ENCODE data around the gene EVI2A. TPM values are rescaled to one million over a fixed set of nuclear protein-coding genes. Genes with fewer than 3 reads are reported as not detected.

Gene EVI2A
- total RNA-seq, 1 experiment from 2014 or later, result not detected

DNA sequence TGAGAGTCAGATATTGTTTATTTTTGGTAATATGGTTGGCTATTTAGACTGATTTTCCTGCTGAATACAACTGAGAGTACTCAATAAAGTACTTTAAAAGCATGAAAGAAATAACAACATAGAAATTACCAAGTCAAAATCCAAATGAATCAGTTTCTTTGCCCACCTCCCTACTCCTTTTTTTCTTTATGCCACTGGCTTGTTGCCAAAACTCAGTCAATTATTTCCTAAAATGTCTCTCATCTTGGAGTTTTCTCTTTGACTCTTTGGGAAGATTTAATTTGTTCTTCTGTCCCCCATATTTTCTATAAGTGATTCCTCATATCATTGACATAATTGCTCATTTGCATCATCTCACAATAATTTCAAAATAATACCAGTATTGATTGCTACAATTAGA, 21.8 kb downstream of the EVI2A start:
- H3K9me3 ChIP-seq (ENCODE audit: control insufficient read depth in 1 of 2, insufficient read depth in 1 of 2, low read depth in 1 of 2, low read length in 2 of 2), result no peaks in the 10 kb centered on the region
- H3K36me3 ChIP-seq (ENCODE audit: control insufficient read depth in 1 of 2, insufficient read depth in 2 of 2, low read length in 2 of 2), result no peaks in the 10 kb centered on the region
- intact Hi-C loops (cut with micrococcal nuclease), result no loop called here
- H3K4me2 ChIP-seq (ENCODE audit: low read length), result no peak overlapping the region
- POLR2A ChIA-PET, result no interaction called here
- no TSS peak for BruUV-seq (replicated peaks)
- H3K27me3 ChIP-seq (ENCODE audit: insufficient read depth, low read length), result no peaks in the 10 kb centered on the region
- no peak overlapping the region for H3K27ac ChIP-seq (ENCODE audit: low read depth, low read length)
- no peak for DNase-seq (ENCODE audit: low read depth, low spot score)
- no peak overlapping the region for H3K9ac ChIP-seq (ENCODE audit: low read length)
- H4K20me1 ChIP-seq (ENCODE audit: insufficient read depth), result no peaks in the 10 kb centered on the region; the same call in 1 of the 2 replicates
- H3K9me2 ChIP-seq (ENCODE audit: insufficient read depth), result no peaks in the 10 kb centered on the region
- TF ChIP-seq ZNF274 (IDR thresholded peaks at IDR 0.05; ENCODE audit: low read depth, low read length) (no peak), EZH2phosphoT487 (IDR thresholded peaks at IDR 0.05; ENCODE audit: borderline replicate concordance) (no peak), EGR1 (IDR thresholded peaks at IDR 0.05; ENCODE audit: low read depth) (no peak)
- TF ChIP-seq, protein P1, sequence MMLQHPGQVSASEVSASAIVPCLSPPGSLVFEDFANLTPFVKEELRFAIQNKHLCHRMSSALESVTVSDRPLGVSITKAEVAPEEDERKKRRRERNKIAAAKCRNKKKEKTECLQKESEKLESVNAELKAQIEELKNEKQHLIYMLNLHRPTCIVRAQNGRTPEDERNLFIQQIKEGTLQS (IDR thresholded peaks at IDR 0.05), result no peak
- H3K4me1 ChIP-seq (ENCODE audit: control insufficient read depth in 1 of 2, insufficient read depth in 2 of 2, low read length in 2 of 2), result no peaks in the 10 kb centered on the region
- CTCF ChIA-PET, result no interaction called here
- ATAC-seq, result no peak
- no peaks in the 10 kb centered on the region for H3K79me2 ChIP-seq (ENCODE audit: insufficient read depth, low read length)
- H3K4me3 ChIP-seq (replicated peaks in 1 of 2; ENCODE audit: low read depth in 1 of 2, low read length in 2 of 2), result no peak overlapping the region
- RAD21 ChIA-PET (ENCODE audit: low non-redundant PET in 1 of 2, low total read pairs in 2 of 2, uncharacterized antibody in 2 of 2, unreplicated experiment in 2 of 2), result no interaction called here
- no peak overlapping the region for H2AFZ ChIP-seq (ENCODE audit: low read depth, low read length, poor library complexity, severe bottlenecking)

DNA sequence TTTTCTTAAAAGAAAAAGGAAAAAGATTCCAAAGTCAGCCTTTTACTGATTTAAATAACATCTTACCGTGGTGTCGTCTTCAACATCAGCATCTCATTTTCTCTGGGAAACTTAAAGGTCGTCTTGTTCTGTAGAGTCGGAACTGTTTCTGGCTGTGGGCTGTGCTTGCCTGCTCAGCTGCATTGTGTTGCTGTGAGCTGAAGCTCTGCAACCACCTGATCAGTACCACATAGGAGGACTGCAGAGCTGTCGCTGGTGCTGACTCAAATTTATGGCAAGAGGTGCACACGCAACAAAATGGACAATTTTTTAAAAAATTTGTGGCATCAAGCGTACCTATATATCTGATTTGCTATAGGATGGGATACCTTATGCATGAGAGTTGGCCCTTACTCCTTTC, 24.3 kb downstream of the EVI2A start, which contains the start of gene OMG:
Gene OMG (minus strand): TSS at position 150 of the 400 bp plus-strand sequence. CDS start 908 bp downstream, outside the sequence.
- TF ChIP-seq SIN3A (IDR thresholded peaks at IDR 0.05; ENCODE audit: low read depth), result no peak
- no peak for TF ChIP-seq CEBPB (IDR thresholded peaks at IDR 0.05; ENCODE audit: low read depth)
- TF ChIP-seq, protein P2, sequence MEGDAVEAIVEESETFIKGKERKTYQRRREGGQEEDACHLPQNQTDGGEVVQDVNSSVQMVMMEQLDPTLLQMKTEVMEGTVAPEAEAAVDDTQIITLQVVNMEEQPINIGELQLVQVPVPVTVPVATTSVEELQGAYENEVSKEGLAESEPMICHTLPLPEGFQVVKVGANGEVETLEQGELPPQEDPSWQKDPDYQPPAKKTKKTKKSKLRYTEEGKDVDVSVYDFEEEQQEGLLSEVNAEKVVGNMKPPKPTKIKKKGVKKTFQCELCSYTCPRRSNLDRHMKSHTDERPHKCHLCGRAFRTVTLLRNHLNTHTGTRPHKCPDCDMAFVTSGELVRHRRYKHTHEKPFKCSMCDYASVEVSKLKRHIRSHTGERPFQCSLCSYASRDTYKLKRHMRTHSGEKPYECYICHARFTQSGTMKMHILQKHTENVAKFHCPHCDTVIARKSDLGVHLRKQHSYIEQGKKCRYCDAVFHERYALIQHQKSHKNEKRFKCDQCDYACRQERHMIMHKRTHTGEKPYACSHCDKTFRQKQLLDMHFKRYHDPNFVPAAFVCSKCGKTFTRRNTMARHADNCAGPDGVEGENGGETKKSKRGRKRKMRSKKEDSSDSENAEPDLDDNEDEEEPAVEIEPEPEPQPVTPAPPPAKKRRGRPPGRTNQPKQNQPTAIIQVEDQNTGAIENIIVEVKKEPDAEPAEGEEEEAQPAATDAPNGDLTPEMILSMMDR (IDR thresholded peaks at IDR 0.05 in 2 of 3, conservative IDR thresholded peaks at IDR 0.05 in 1 of 3; ENCODE audit: borderline replicate concordance in 1 of 3, insufficient read depth in 1 of 3, low read depth in 2 of 3, low read length in 2 of 3), result no peak
- TF ChIP-seq TCF7L2 (IDR thresholded peaks at IDR 0.05; ENCODE audit: borderline replicate concordance, extremely low read depth, insufficient read depth, insufficient read length), result no peak
- no peak within 1 kb of the TSS for H2AFZ ChIP-seq (ENCODE audit: low read depth, low read length, poor library complexity, severe bottlenecking)
- POLR2A ChIA-PET, result no interaction called here

More for the DNA sequence above, 24.3 kb downstream of the EVI2A start, which contains the start of gene OMG:
- no peaks in the 10 kb centered on the region for H3K27me3 ChIP-seq (ENCODE audit: insufficient read depth, low read length)
- no peaks in the 10 kb centered on the region for H3K9me3 ChIP-seq (ENCODE audit: control insufficient read depth in 1 of 2, insufficient read depth in 1 of 2, low read depth in 1 of 2, low read length in 2 of 2)
- DNase-seq (ENCODE audit: low read depth, low spot score) (no peak), ATAC-seq (no peak)
- ChIA-PET CTCF (no interaction called here), RAD21 (ENCODE audit: low non-redundant PET in 1 of 2, low total read pairs in 2 of 2, uncharacterized antibody in 2 of 2, unreplicated experiment in 2 of 2) (no interaction called here)
- no peak within 1 kb of the TSS for H3K4me2 ChIP-seq (ENCODE audit: low read length)
- H3K9ac ChIP-seq (ENCODE audit: low read length), result no peak within 1 kb of the TSS
- H3K4me3 ChIP-seq (replicated peaks in 1 of 2; ENCODE audit: low read depth in 1 of 2, low read length in 2 of 2), result no peak within 1 kb of the TSS
- no peaks in the 10 kb centered on the region for H3K9me2 ChIP-seq (ENCODE audit: insufficient read depth)
- no peaks in the 10 kb centered on the region for H3K36me3 ChIP-seq (ENCODE audit: control insufficient read depth in 1 of 2, insufficient read depth in 2 of 2, low read length in 2 of 2)
- no peaks in the 10 kb centered on the region; the same call in 1 of the 2 replicates for H4K20me1 ChIP-seq (ENCODE audit: insufficient read depth)
- no TSS peak for BruUV-seq (replicated peaks)
- no peak within 1 kb of the TSS for H3K27ac ChIP-seq (ENCODE audit: low read depth, low read length)
- H3K4me1 ChIP-seq (ENCODE audit: control insufficient read depth in 1 of 2, insufficient read depth in 2 of 2, low read length in 2 of 2), result no peaks in the 10 kb centered on the region
- H3K79me2 ChIP-seq (ENCODE audit: insufficient read depth, low read length), result no peaks in the 10 kb centered on the region
- intact Hi-C loops (cut with micrococcal nuclease), result no loop called here
